GM23248 (cell line): ENCODE measurements around the gene RNASET2. TPM values are rescaled to one million over a fixed set of nuclear protein-coding genes. Genes with fewer than 3 reads are reported as not detected.
"Not testable (repeated sequence)": the region's sequence is repeated elsewhere in the genome, so short reads cannot be mapped to it uniquely, and the experiment has no call there.

ENCODE experiments used
- DNase-seq: peaks from one replicate; pipeline ENCODE4 v3.0.0-alpha.2; 2015
- H2AFZ ChIP-seq: fragments of 200-600 bp; sonication (generic); 2 replicates; pipeline ENCODE4 v1.6.1; 2016; ENCODE audit warnings: antibody characterized with exemption
- H3F3A ChIP-seq: fragments of 200-600 bp; sonication (generic); 2 replicates; pipeline ENCODE4 v1.6.1; 2016; ENCODE audit warnings: mild to moderate bottlenecking, antibody characterized with exemption, mixed run types; ENCODE audit not compliant: insufficient read depth
- H3K27ac ChIP-seq: fragments of 200-600 bp; sonication (generic); 2 replicates; pipeline ENCODE4 v1.5.1; 2016; ENCODE audit warnings: mild to moderate bottlenecking
- H3K27me3 ChIP-seq: fragments of 200-600 bp; sonication (generic); replicated peaks from 2 replicates; pipeline ENCODE4 v1.6.1; 2016; ENCODE audit warnings: mild to moderate bottlenecking; ENCODE audit not compliant: insufficient read depth
- H3K36me3 ChIP-seq: fragments of 200-600 bp; sonication (generic); 2 replicates; pipeline ENCODE4 v1.6.1; 2016; ENCODE audit warnings: low read depth, mild to moderate bottlenecking
- H3K4me1 ChIP-seq: fragments of 200-600 bp; sonication (generic); 2 replicates; pipeline ENCODE4 v1.6.1; 2016; ENCODE audit warnings: mild to moderate bottlenecking; ENCODE audit not compliant: insufficient read depth
- H3K4me2 ChIP-seq: fragments of 200-600 bp; sonication (generic); one replicate; pipeline ENCODE4 v1.6.1; 2016; ENCODE audit warnings: mild to moderate bottlenecking; ENCODE audit not compliant: unreplicated experiment
- H3K4me3 ChIP-seq: fragments of 200-600 bp; sonication (generic); 2 replicates; pipeline ENCODE4 v1.5.1; 2016; ENCODE audit warnings: mild to moderate bottlenecking
- H3K79me2 ChIP-seq: fragments of 200-600 bp; sonication (generic); 2 replicates; pipeline ENCODE4 v1.6.1; 2016; ENCODE audit warnings: mild to moderate bottlenecking; ENCODE audit not compliant: insufficient read depth
- H3K9ac ChIP-seq: fragments of 200-600 bp; sonication (generic); 2 replicates; pipeline ENCODE4 v1.6.1; 2016; ENCODE audit warnings: mild to moderate bottlenecking
- H3K9me2 ChIP-seq: fragments of 200-600 bp; sonication (generic); 2 replicates; pipeline ENCODE4 v1.6.1; 2016; ENCODE audit warnings: mixed run types, mild to moderate bottlenecking, moderate library complexity; ENCODE audit not compliant: insufficient read depth
- H3K9me3 ChIP-seq: fragments of 200-600 bp; sonication (generic); one replicate; pipeline ENCODE4 v1.6.1; 2017; ENCODE audit warnings: low read depth
- H4K20me1 ChIP-seq: fragments of 200-600 bp; sonication (generic); 2 replicates; pipeline ENCODE4 v1.6.0; 2016; ENCODE audit not compliant: insufficient read depth
- EZH2 ChIP-seq: fragments of 200-600 bp; sonication (generic); IDR thresholded peaks from 2 replicates; pipeline ENCODE4 v1.6.1; 2018; ENCODE audit warnings: antibody characterized with exemption, mild to moderate bottlenecking; ENCODE audit not compliant: insufficient read depth, poor library complexity, severe bottlenecking
- EZH2phosphoT487 ChIP-seq: fragments of 200-600 bp; sonication (generic); IDR thresholded peaks from 2 replicates; pipeline ENCODE4 v1.6.1; 2018; ENCODE audit warnings: antibody characterized with exemption, moderate library complexity, mild to moderate bottlenecking, low read depth; ENCODE audit not compliant: insufficient read depth
- WGBS, 2 experiments: methylation state at CpG; one replicate each; pipeline ENCODE4 v1.1.6; 2015 to 2017; ENCODE audit warnings: low lambda C conversion rate in 2 of 2, low coverage in 1 of 2; ENCODE audit errors: missing lambda C conversion rate in 2 of 2; 5-methylcytosine and 5-hydroxymethylcytosine counted together
- in situ Hi-C: fragments of 300-500 bp; cut with MboI; formaldehyde crosslinking; loops from 2 replicates; pipeline ENCODE4 v1.15.0; 2020
- polyA plus RNA-seq: library from polyadenylated mRNA; unstranded; fragments of >200 nt; fragmentation: Nextera tagmentation; extraction: Ambion mirVana; gene quantifications from 2 replicates; pipeline ENCODE4 v1.2.1, GENCODE V29; 2016
- total RNA-seq: library from RNA; depleted of rRNA; stranded (reverse); fragments of >200 nt; shearing (Covaris generic); gene quantifications from 2 replicates; pipeline ENCODE4 v1.2.3, GENCODE V29; 2014

Gene RNASET2
- total and polyA plus RNA-seq, 2 experiments from 2014 or later = 26.8 to 34.4 TPM

GRCh38 chr6:166900130-166900708 lies 56.1 kb downstream of the RNASET2 start:
- Histone ChIP-seq H3K9me2 (no peaks in the 10 kb centered on the region), H3K4me3 (no peak overlapping the region), H3F3A (no peaks in the 10 kb centered on the region), H3K4me2 (no peak overlapping the region), H2AFZ (no peak overlapping the region), H3K36me3 (no peaks in the 10 kb centered on the region), H3K4me1 (no peaks in the 10 kb centered on the region), H3K27me3 (no peaks in the 10 kb centered on the region), H3K79me2 (no peaks in the 10 kb centered on the region), H4K20me1 (no peaks in the 10 kb centered on the region), H3K27ac (no peak overlapping the region), H3K9me3 (no peaks in the 10 kb centered on the region), H3K9ac (no peak overlapping the region)
- no peak for DNase-seq
- 92 to 94% methylated on average over 51 to 61 of the region's 61 CpGs for WGBS, 2 experiments
- in situ Hi-C loops = no loop called here
- no peak for TF ChIP-seq EZH2

GRCh38 chr6:166898910-166899309 lies 57.4 kb downstream of the RNASET2 start:
- in situ Hi-C loops = no loop called here
- no peak overlapping the region for H2AFZ ChIP-seq
- H3K9ac ChIP-seq = no peak overlapping the region
- no peaks in the 10 kb centered on the region for H3K4me1 ChIP-seq
- H3K4me3 ChIP-seq = no peak overlapping the region
- no peaks in the 10 kb centered on the region for H3K9me2 ChIP-seq
- DNase-seq = no peak
- no peaks in the 10 kb centered on the region for H3K36me3 ChIP-seq
- no peaks in the 10 kb centered on the region for H3K79me2 ChIP-seq
- H3K4me2 ChIP-seq = no peak overlapping the region
- H3K27me3 ChIP-seq = no peaks in the 10 kb centered on the region
- WGBS, 2 experiments = 89 to 90% methylated on average over 28 to 36 of the region's 36 CpGs
- no peak for TF ChIP-seq EZH2phosphoT487
- no peak for TF ChIP-seq EZH2
- no peaks in the 10 kb centered on the region for H3K9me3 ChIP-seq
- no peaks in the 10 kb centered on the region for H4K20me1 ChIP-seq
- no peaks in the 10 kb centered on the region for H3F3A ChIP-seq
- H3K27ac ChIP-seq = no peak overlapping the region

DNA sequence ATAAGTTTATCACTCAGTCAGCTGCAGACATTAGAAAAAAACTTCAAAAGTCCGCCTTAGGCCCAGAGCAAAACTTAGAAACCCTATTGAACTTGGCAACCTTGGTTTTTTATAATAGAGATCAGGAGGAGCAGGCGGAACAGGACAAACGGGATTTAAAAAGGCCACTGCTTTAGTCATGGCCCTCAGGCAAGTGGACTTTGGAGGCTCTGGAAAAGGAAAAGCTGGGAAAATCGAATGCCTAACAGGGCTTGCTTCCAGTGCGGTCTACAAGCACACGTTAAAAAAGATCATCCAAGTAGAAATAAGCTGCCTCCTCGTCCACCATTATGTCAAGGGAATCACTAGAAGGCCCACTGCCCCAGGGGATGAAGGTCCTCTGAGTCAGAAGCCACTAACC lies 61.7 kb downstream of the RNASET2 start:
- H3K9me2 ChIP-seq, H3K9me3 ChIP-seq, H3K79me2 ChIP-seq, H3K4me2 ChIP-seq, H2AFZ ChIP-seq, H3K36me3 ChIP-seq, H3K4me3 ChIP-seq, H4K20me1 ChIP-seq, in situ Hi-C loops, H3K4me1 ChIP-seq, DNase-seq, H3K27ac ChIP-seq, H3F3A ChIP-seq, H3K27me3 ChIP-seq, H3K9ac ChIP-seq: not testable (repeated sequence)
- 40 to 41% methylated on average over 7 of the region's 7 CpGs for WGBS, 2 experiments

DNA sequence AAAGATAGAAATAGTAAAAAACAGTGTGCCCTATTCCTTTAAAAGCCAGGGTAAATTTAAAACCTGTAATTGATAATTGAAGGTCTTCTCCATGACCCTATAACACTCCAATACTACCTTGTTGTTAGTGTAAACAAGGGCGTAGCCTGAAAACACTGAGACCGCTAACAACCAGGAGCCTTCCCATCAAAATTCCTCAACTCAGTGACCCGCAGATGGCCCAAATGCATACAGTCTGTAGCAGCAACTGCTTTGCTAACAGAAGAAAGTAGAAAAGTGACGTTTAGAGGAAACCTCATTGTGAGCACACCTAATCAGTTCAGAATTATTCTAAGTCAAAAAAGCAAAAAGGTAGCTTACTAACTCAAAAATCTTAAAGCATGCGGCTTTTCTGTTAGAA lies 63.9 kb downstream of the RNASET2 start:
- H3K27ac ChIP-seq, in situ Hi-C loops, H2AFZ ChIP-seq, H3K9me3 ChIP-seq, H3K4me3 ChIP-seq, H3K27me3 ChIP-seq, H3F3A ChIP-seq, H3K36me3 ChIP-seq, H3K9me2 ChIP-seq, H3K4me1 ChIP-seq, H3K9ac ChIP-seq, H4K20me1 ChIP-seq, H3K4me2 ChIP-seq, DNase-seq, H3K79me2 ChIP-seq: not testable (repeated sequence)
- 24 to 26% methylated on average over 5 of the region's 5 CpGs for WGBS, 2 experiments

GRCh38 chr6:166886773-166887172 lies 69.6 kb downstream of the RNASET2 start:
- H3K4me3 ChIP-seq, H3K9me3 ChIP-seq, in situ Hi-C loops, H3K4me1 ChIP-seq, H3K9ac ChIP-seq, H3K27me3 ChIP-seq, H3K9me2 ChIP-seq, H2AFZ ChIP-seq, H3K27ac ChIP-seq, DNase-seq, H3K4me2 ChIP-seq, H3F3A ChIP-seq, H3K36me3 ChIP-seq, H4K20me1 ChIP-seq, H3K79me2 ChIP-seq: not testable (repeated sequence)
- WGBS, 2 experiments = 5% methylated on average over 3 to 4 of the region's 4 CpGs

GRCh38 chr6:166884958-166885357 lies 71.4 kb downstream of the RNASET2 start:
- 52 to 61% methylated on average over 10 of the region's 11 CpGs for WGBS, 2 experiments
- H3K9me3 ChIP-seq, H2AFZ ChIP-seq, H3K79me2 ChIP-seq, H3K27ac ChIP-seq, H4K20me1 ChIP-seq, H3K9me2 ChIP-seq, H3K27me3 ChIP-seq, DNase-seq, H3K9ac ChIP-seq, H3K4me2 ChIP-seq, H3F3A ChIP-seq, H3K4me1 ChIP-seq, in situ Hi-C loops, H3K4me3 ChIP-seq, H3K36me3 ChIP-seq: not testable (repeated sequence)
